Muscle of leg (tissue), 11 donors: ENCODE data around the gene NGFR. TPM values are rescaled to one million over a fixed set of nuclear protein-coding genes. Genes with fewer than 3 reads are reported as not detected.

Experiments used
- DNase-seq: peaks from one replicate; pipeline ENCODE4 v3.0.0; 2013
- H3K27ac ChIP-seq: one replicate; pipeline ENCODE4 v1.5.1; 2013; ENCODE audit warnings: mild to moderate bottlenecking, low read length, control low read depth
- H3K27me3 ChIP-seq: one replicate; pipeline ENCODE4 v1.6.1; 2013; ENCODE audit warnings: low read length; ENCODE audit not compliant: control insufficient read depth, insufficient read depth
- H3K36me3 ChIP-seq: one replicate; pipeline ENCODE4 v1.6.1; 2013; ENCODE audit warnings: low read length; ENCODE audit not compliant: control insufficient read depth, insufficient read depth
- H3K4me1 ChIP-seq: one replicate; pipeline ENCODE4 v1.6.1; 2013; ENCODE audit warnings: low read length; ENCODE audit not compliant: control insufficient read depth, insufficient read depth
- H3K4me3 ChIP-seq: one replicate; pipeline ENCODE4 v1.5.1; 2013; ENCODE audit warnings: low read length, control low read depth
- H3K9me3 ChIP-seq: replicated peaks from 2 replicates; pipeline ENCODE4 v1.6.1; 2013; ENCODE audit warnings: low read depth, low read length; ENCODE audit not compliant: control insufficient read depth
- WGBS: methylation state at CpG from one replicate; pipeline ENCODE4 v1.1.5; 2013; ENCODE audit warnings: missing lambda C conversion rate; ENCODE audit not compliant: insufficient coverage; 5-methylcytosine and 5-hydroxymethylcytosine counted together
- polyA plus RNA-seq, 8 donors: library from polyadenylated mRNA; unstranded; fragments of 120-200 nt; gene quantifications; one replicate each; pipeline versions ENCODE4 v1.2.1 to v1.2.3, GENCODE V29; 2013; ENCODE audit warnings: inconsistent platforms in 1 of 8, low replicate concordance in 1 of 8; ENCODE audit not compliant: insufficient read length in 8 of 8, insufficient read depth in 1 of 8
- total RNA-seq: library from RNA; stranded (reverse); fragments of 120-200 nt; gene quantifications from one replicate; pipeline ENCODE4 v1.2.4, GENCODE V29; 2013

Gene NGFR
- total and polyA plus RNA-seq, 9 donors = 34.7 to 115 (median 64.0) TPM

DNA sequence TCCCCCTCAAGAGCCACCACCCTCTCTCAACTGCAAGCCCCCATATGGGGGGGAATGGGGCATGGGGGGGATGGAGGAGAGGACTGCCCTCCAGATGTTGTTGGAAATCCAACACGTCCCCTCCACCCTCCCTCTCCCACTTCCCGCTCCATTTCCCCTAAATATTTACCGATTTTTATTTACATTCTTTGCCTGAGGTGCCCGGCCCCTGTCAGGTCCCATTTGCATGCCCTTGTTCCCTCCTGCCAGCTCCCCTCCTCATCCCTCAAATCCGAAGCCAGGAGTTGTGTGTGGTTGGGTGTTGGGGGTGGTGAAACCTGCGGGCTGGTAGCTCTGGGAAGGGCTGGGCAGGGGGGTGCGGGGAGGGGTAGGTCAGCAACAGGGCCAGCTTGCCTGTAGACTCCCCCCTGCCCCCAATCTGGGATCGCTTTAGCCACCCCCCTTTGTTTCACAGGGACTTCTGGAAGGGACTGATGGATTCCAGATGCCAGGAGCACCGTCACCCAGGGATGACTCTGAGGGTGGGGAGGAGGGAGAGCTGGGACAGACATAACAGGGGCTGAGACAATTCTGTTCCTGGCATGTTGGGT lies 39.7 kb upstream of the NGFR start:
- DNase-seq = peak; percentile 53
- 12% methylated on average over 3 of the region's 9 CpGs for WGBS
- Histone ChIP-seq H3K4me3 (no peak overlapping the region), H3K27ac (peak overlapping the region; percentile 13), H3K36me3 (no peaks in the 10 kb centered on the region), H3K9me3 (no peaks in the 10 kb centered on the region), H3K27me3 (peaks cover 18% of the 10 kb centered on the region), H3K4me1 (peaks cover 61% of the 10 kb centered on the region)

DNA sequence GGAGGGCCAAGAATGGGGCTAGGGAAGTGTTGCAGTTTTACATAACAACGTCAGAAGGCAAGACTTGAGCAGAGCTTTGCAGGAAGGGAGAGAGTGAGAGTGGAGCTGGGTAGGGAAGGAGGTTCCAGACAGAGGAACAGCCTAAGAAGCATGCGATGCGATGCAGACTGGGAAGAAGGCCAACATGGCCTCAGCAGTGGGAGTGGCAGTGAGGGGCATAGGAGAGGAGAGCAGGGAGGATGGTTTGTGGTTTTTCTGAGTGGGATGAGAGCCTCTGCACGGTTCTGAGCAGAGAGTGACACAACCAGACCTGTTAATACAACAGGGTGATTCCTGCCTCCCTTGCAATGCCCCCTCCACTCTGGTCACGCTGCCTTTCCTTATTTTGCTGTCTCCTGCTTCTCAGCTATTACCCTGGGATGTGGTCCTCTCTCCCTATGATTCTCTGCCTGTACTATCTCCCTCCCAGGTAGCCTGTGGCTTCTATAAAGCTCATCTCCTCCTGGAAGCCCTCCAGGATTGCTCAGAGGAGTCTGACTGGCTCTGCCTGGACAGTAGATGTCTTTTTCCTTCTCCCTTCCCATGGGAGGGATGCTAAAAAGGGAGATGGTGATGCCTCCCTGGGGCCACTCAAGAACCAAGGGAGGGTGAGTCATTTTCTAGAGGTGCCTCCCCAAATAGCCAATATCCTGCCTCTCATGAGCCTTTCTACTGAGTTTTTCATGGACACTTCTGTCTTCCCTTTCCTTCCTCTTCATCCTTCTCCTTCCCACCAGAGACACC lies 38.7 kb upstream of the NGFR start:
- WGBS = 24% methylated on average over 5 of the region's 5 CpGs

DNA sequence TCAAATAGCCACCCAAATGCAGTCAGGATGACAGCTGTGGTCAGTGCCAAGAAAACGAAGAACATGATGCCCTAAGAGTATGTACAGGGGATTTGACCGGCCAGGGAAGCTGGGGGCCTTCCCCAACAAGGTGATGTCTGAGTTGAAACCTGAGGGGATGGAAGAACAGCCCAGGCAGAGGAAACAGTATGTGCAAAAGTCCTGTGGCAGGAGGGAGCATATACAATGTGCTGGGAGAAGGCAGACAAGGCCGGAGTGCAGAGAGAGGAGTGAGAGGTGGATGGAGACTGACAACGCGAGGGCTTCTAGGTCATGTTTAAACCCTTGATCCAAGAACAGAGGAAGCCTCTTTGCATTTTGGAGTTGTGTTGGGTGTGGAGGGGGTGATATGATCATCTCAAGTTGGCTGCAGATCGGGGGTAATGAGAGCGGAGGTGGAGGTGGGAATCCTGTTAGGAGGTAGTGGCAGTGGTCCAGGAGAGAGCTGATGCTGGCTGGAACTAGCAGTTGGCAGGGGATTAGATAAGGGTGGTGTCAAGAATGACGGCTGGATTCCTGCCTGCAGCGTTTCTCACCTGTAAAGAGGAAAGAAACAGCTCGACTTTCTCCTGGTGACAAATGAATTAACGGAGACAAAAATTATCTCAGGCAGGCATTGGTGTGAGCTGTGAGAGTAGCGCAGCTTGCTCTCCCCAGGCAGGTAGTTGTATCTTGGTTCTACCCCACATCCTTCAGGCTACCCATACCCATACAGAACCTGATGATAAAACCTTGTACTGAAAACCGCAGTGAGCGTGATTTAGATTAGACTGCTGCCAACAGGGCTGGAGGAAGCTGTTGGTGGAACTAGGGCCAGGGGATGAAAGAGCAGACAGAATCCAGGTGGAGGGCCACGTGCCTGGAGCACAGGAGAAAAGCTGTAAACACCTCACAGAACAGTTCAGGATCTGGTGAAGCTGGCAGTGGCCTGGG lies 37.2 kb upstream of the NGFR start:
- WGBS = 61% methylated on average over 12 of the region's 15 CpGs
- no peaks in the 10 kb centered on the region for H3K9me3 ChIP-seq
- no peak for DNase-seq
- no peak overlapping the region for H3K27ac ChIP-seq
- peaks cover 27% of the 10 kb centered on the region for H3K27me3 ChIP-seq
- no peaks in the 10 kb centered on the region for H3K36me3 ChIP-seq
- H3K4me3 ChIP-seq = no peak overlapping the region
- peaks cover 41% of the 10 kb centered on the region for H3K4me1 ChIP-seq

More for the DNA sequence above, 38.7 kb upstream of the NGFR start:
- H3K36me3 ChIP-seq = no peaks in the 10 kb centered on the region
- peaks cover 55% of the 10 kb centered on the region for H3K4me1 ChIP-seq
- peak; percentile 79 for DNase-seq
- H3K9me3 ChIP-seq = no peaks in the 10 kb centered on the region
- peak overlapping the region; percentile 35 for H3K27ac ChIP-seq
- H3K4me3 ChIP-seq = no peak overlapping the region
- peaks cover 24% of the 10 kb centered on the region for H3K27me3 ChIP-seq

DNA sequence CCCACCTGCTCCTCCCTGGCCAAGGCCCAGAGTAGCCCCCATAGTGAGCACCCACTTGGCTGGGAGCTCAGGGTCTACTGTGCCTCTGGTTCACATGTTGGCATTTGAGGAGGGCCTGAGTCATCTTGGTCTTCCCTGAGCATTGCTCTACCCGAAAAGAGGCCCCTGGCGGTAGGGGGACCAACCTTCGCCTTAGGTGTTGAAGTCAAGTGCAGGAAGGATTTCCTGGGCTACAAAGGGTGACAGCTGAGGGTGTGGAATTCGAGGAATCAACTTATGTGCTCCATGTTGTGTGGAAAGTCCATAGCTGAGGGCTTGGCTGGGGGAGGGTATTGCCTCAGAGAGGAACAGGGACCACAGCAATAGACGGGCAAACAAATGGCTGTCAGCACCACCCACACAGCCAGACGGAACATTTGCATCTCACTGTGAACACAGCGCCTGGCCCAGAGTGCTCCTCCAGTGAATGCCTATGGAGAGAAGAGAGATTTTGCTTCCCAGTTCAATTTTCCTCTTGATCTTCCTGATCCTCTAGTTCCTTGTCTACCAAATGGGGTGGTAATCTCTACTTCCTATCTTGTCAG lies 35.6 kb upstream of the NGFR start:
- H3K9me3 ChIP-seq = peaks cover 7% of the 10 kb centered on the region
- WGBS = 54% methylated on average over 4 of the region's 7 CpGs
- H3K4me1 ChIP-seq = peaks cover 27% of the 10 kb centered on the region
- H3K27me3 ChIP-seq = peaks cover 25% of the 10 kb centered on the region
- H3K36me3 ChIP-seq = no peaks in the 10 kb centered on the region
- H3K27ac ChIP-seq = no peak overlapping the region
- DNase-seq = no peak
- no peak overlapping the region for H3K4me3 ChIP-seq

DNA sequence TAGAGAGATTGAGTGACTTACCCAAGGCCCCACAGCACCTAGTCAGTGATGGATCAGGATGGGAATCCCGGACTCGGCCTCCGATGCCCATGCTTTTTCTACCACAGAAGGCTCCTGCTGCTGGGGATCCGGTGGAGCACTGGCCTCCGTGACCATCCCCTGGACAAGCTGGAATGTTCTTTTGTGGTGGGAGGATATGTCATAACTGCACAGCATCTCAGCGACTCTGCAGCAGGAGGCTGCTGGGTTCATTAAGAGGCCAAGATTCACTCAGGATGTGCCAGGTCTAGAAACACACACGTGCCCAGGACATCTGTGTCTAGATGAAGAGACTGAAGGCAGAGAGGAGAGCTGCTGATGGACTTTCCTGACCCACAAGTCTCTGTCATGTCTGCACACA lies 34.7 kb upstream of the NGFR start:
- no peak for DNase-seq
- peaks cover 7% of the 10 kb centered on the region for H3K9me3 ChIP-seq
- peaks cover 26% of the 10 kb centered on the region for H3K4me1 ChIP-seq
- 63% methylated on average over 4 of the region's 7 CpGs for WGBS
- no peaks in the 10 kb centered on the region for H3K36me3 ChIP-seq
- H3K4me3 ChIP-seq = no peak overlapping the region
- H3K27ac ChIP-seq = no peak overlapping the region
- peaks cover 25% of the 10 kb centered on the region for H3K27me3 ChIP-seq

DNA sequence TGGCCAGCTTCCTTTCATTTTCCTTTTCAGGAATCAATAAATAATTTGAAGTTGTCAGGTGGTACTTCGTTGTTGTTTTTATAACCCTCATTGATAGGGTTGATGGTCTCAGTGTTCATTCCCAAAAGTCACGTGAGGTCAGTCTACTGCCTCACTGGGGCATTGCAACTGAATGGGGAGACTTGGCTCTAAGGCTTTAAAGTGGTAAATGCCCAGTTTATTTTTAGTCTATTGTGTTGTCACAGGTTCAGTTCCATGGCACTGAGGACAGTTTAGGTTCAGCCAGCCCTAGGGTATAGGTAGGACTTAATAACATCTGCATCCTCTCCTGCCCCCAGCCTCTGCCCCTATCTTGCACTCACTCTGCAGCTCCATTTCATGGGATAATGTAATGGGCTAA lies 33.5 kb upstream of the NGFR start:
- no peak for DNase-seq
- H3K9me3 ChIP-seq = peaks cover 7% of the 10 kb centered on the region
- WGBS = 67% methylated on average over 2 of the region's 2 CpGs
- H3K27me3 ChIP-seq = peaks cover 27% of the 10 kb centered on the region
- no peak overlapping the region for H3K4me3 ChIP-seq
- H3K36me3 ChIP-seq = no peaks in the 10 kb centered on the region
- H3K4me1 ChIP-seq = peaks cover 22% of the 10 kb centered on the region
- H3K27ac ChIP-seq = no peak overlapping the region

DNA sequence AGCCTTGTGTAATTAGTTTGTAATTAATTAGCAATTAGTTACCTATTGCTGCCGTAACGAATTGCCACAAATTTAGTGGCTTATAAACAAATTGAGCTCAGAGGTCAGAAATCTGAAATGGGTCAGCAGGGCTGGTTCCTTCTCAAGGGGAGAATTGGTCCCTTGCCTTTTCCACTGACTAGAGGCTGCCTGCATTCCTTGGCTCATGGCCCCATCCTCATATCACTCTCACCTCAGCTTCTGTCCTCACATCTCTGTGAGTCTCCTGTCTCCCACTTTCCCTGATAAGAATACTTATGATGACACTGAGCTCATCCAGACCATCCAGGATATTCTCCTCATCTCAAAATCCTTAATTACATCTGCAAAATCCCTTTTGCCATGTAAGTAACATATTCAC lies 31.0 kb upstream of the NGFR start:
- no peak overlapping the region for H3K4me3 ChIP-seq
- H3K4me1 ChIP-seq = peaks cover 22% of the 10 kb centered on the region
- H3K27ac ChIP-seq = no peak overlapping the region
- no peaks in the 10 kb centered on the region for H3K36me3 ChIP-seq
- no peak for DNase-seq
- no CpG with 5 or more reads among the region's 2 CpGs for WGBS
- peaks cover 7% of the 10 kb centered on the region for H3K9me3 ChIP-seq
- H3K27me3 ChIP-seq = peaks cover 23% of the 10 kb centered on the region

DNA sequence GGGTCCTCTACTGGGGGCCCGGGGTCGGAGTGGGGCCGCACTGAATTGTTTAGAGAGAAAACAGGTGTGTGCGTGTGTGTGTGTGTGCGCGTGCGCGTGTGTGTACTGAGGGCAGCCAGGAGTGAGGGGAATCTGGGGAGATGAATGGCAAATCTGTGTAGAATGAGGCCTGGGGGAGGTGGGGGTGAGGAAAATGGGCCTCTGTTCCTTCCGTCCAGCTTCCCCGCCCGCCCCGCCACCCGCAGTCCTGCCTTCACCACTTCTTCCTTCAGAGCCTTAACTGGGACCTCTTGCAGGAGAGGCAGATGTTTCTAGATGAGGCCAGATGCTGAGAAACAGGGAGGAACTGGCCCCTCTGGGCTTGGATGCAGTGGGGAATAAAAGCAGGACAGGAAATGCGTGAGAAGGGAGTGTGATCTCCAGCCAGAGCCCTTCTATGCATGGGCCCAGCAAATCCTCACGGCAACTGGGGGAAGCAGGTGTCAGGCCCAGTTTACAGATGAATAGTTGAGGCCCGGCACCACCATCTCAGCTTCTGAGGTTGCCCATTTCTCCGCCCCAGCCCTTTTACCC lies 29.7 kb upstream of the NGFR start:
- Histone ChIP-seq H3K27me3 (peaks cover 29% of the 10 kb centered on the region), H3K27ac (peak overlapping the region; percentile 42), H3K4me3 (no peak overlapping the region), H3K9me3 (peaks cover 7% of the 10 kb centered on the region), H3K4me1 (peaks cover 31% of the 10 kb centered on the region), H3K36me3 (no peaks in the 10 kb centered on the region)
- WGBS = 20% methylated on average over 12 of the region's 17 CpGs
- DNase-seq = peak; percentile 77

DNA sequence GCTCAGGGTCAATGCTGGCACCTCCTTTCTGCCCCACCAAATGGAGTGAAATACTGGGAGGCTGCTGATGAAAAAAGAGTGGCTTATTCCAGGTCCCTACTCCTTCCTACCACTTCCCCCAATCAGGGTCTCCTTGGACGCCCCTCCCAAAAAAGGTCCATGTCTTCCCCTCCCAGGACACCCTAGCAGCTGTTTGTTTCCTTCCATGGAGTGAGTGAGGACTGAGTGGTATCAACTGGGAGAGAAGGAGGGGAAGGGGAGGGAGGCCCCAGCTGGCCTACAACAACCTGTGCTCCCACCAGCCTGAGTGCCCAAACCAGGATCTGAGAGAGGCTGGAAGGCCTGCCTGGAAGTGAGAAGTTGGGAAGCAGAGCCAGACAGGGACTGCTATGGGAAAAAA lies 28.7 kb upstream of the NGFR start:
- Histone ChIP-seq H3K4me1 (peaks cover 39% of the 10 kb centered on the region), H3K27ac (no peak overlapping the region), H3K36me3 (no peaks in the 10 kb centered on the region), H3K4me3 (no peak overlapping the region), H3K27me3 (peaks cover 33% of the 10 kb centered on the region), H3K9me3 (peaks cover 7% of the 10 kb centered on the region)
- DNase-seq = no peak
- WGBS = no CpG with 5 or more reads among the region's 1 CpG
